PC-9 (cell line): Measurements from ENCODE around the gene EBP.

Source experiments
- EZH2 ChIP-seq: fragments of 200-600 bp; sonication (generic); IDR thresholded peaks from 2 replicates; pipeline ENCODE4 v1.8.0; 2017; ENCODE audit warnings: antibody characterized with exemption, low read depth
- TF ChIP-seq, protein P1 (sequence below): fragments of 200-600 bp; sonication (generic); conservative IDR thresholded peaks from 2 replicates; pipeline ENCODE4 v1.6.1; 2017; ENCODE audit warnings: mixed run types, antibody characterized with exemption, mild to moderate bottlenecking, moderate library complexity

DNA sequence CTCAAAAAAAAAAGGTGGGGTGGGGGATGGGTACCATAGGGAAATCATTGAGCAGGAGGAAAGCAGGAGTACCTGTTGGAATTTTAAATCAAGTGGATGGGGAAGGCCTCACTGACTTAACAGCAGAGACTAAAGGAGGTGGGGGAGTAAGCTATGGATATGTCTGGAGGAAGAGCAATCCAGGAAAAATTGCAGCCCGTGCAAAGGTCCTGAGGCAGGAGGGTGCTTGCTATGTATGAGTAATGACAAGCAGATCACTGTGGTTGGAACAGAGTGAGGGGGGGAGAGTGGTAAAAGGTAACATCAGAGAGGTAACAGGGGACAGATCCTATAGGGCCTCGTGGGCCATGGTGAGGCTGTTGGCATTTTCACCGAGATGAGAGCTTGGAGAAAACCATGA is 41.5 kb upstream of the EBP start:
- TF ChIP-seq, protein P1, sequence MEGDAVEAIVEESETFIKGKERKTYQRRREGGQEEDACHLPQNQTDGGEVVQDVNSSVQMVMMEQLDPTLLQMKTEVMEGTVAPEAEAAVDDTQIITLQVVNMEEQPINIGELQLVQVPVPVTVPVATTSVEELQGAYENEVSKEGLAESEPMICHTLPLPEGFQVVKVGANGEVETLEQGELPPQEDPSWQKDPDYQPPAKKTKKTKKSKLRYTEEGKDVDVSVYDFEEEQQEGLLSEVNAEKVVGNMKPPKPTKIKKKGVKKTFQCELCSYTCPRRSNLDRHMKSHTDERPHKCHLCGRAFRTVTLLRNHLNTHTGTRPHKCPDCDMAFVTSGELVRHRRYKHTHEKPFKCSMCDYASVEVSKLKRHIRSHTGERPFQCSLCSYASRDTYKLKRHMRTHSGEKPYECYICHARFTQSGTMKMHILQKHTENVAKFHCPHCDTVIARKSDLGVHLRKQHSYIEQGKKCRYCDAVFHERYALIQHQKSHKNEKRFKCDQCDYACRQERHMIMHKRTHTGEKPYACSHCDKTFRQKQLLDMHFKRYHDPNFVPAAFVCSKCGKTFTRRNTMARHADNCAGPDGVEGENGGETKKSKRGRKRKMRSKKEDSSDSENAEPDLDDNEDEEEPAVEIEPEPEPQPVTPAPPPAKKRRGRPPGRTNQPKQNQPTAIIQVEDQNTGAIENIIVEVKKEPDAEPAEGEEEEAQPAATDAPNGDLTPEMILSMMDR = no peak
- TF ChIP-seq EZH2 = no peak
